Measurements from ENCODE around the gene RNF227.

The RNF227 gene

DNA sequence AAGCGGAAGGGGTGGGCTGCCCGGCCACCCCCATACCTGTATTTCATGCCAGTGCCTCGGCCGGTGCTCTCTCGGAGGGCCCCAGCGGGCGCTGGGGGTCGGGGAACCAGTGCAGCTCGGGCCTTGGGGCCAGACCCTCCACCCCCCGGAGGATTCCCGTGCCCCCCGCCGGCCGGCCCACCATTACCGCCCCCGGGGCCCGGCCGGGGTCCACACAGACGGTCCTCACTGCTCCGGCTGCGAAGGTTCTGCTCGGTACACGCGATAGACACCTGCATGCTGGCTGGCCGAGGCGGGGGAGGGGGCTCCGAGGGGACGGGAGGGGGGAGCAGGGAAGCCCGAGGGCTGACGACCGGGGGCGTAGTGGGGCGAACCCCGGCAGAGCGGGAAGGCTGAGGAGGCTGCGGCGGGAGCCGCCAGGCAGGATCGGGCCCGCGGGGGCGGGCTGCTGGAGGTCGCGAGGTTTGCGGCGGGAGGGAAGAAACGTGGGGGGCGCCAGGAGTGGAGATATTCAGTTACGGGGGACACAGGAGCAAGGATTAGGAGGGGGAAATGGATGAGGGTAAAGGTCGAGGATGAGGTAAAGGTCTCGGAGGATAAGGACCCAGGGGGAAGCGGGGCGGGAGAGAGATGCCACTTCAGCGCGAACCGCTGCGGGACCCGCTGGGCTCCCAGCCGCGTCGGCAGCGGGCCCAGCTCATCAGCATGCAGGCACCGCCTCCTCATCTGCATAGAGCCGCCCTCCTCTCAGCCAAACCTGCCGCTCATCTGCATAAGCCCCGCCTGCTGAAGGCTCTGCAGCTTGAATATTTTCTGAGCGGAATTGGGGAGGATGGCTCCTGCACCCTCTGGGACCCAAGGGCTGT, 13.3 kb upstream of the RNF227 start, which contains the start of gene KCNAB3:
Gene KCNAB3, minus strand, starts transcription at position 699 of the 866 bp plus-strand sequence. Its CDS starts 421 bp downstream, at position 278.
- no peak for FAIRE-seq

DNA sequence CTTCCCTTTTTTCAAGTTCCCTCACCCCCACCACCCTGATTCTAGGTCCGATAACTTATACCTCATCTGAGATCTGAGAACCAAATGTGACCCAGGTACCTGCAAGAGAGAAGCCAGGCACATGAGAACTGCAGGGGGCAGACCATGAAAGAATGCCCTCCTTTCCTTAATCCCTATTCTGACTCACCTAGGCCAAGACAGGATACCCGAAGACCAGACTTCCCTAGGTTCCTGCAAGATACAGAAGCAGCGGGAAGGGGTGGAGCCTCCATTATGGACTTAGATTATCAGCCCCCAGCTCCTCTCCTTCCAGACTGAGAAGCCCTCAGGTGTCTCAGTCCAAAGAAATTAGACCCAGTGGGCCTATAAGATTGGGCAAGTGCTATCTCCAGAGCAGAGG, 11.5 kb upstream of the RNF227 start:
- no peak for FAIRE-seq

DNA sequence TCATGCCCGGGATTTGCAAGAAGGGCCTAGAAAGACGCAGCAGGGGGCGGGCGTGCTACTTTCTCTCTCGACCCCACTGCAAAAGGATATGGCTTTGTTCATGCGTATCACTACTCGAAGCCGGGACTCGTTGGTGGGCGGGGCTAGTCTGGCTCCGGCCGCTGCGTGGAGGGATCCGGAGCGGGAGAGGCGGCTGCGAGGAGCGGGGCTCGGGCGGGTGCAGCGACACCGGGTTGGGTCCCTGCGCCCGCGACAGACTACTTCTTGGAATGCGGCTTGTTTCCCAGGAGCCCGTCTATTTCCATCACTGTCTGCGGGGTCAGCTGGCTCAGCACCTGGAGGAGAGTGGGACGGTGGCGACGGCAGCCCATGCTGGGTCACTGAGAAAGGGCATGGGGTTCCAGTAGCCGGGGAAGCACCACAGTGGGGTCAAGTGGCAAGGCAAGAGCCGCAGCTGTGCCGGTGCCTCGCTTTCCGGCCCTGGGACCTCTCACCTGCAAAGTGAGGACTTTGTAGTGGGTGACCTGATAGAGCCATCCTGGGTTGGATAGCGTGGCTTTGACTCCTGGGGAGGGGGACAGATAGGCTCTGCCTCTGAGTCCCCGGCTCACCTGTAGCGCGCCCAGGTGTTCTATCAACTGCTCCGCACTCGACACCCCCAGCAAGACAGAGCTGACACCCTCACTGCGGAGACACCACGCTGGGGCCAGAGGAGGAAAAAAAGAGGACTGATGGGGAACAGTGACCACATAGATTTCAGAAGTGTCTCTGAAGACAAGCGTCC, 6.9 kb upstream of the RNF227 start:
- no peak for FAIRE-seq

DNA sequence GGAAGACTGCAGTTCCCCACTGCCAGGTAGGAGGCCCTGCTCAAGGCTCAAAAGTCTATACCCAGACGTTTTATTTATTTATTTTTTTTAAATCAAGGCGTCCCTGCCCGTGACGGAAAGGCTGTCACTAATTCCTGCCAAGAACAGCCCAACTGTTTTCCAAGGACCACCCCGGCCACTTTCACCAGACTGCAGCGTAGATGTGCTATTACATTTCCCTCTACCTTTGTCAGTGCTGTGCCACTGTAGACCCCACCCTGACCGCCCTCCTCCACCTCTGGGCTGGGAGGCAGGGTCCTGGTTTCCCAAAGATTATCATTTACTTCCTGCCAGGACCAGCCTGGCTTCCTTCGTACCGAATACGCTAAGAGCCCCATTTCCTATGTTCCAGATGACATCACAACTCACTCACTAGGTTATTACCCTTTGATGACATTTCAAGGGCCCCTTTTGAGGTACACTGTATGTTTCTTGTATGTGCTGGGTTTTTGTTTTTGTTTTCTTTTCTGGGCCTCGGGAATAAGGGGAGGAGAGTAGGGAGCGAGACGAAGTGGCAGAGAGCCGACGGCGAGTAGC, 6.3 kb upstream of the RNF227 start:
- no peak for FAIRE-seq

DNA sequence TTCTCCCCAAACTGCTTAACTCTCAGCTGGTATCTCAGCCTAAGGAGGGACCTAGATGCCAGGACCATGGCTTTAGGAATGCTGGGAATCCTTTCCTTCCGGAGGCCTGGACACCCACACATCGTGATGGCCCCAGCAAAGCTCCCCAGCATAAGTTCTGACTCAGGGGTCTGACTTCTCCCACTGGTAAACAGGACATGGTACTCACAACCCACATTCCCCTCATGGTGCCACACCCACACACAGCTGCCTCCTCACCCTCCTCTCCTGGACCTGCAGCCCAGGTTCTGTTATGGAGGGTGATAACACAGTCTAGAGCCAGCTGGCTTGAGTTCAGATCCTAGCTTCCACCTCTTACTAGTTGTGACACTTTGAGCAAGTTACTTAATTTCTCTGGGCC, 719 bp upstream of the RNF227 start:
- no peak for FAIRE-seq

DNA sequence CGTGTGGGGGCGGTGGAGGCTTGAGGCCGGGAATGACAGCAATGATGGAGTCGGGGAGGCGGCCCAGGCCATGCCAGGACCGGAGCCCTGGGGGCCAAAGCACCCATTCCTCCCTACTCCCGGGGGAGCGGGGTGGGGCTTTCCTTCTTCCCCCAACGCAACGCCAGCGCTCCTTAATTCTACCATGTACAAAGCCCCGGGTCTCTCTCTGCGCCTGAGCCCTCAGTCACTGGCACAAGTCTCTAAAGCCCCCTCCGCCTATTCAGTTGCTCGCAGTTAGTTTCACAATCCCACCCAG, 245 bp upstream of the RNF227 start:
- no peak for FAIRE-seq

DNA sequence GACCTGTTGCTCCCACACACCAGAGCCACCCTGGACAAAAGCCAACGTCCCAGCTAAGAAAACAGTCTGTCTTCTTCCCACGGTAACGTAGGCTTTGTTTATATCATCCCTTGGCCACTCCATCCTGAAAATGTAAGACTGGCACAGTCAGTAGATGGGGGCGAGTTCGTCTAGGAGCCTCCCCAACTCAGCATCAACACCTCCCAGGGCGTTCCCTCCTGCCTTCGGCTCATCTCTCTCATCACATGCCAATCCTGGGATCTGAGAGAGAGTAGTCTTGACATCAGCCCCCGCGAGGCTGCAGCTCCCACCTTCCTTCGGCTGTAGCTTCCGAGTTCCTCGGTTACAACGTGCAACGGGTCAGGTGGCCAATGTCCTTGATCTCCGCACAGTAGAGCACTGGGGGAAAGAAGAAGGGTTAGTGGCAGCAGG, 894 bp downstream of the RNF227 start:
- FAIRE-seq: no peak

DNA sequence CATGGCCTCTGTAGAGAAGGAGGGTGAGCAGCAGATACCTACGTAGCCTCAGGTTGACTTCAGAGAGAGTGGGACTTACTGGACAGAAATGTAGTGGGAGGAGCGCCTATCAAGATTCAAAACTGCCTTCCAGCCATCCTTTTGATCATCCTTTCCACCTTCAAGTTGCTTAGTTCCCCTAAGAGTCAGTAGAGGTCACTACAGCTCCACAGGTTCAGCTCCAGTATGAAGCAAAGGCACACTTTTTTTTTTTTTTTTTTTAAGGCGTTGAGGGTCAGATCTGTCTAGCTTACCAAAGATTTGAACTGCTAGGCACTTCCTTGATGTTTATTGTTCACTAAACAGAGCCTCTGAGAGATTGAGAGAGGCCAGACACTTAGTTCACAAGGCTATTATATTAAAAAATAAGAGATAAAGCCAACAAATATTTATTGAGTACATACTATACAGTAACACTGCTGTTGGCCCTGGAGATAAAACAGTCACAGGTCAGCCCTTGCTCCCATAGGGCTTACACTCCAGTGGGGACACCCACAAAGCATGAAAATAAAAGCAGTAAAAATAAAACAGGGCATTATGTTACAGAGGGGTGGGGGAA, 3.1 kb downstream of the RNF227 start:
- peak; percentile 97 for FAIRE-seq

DNA sequence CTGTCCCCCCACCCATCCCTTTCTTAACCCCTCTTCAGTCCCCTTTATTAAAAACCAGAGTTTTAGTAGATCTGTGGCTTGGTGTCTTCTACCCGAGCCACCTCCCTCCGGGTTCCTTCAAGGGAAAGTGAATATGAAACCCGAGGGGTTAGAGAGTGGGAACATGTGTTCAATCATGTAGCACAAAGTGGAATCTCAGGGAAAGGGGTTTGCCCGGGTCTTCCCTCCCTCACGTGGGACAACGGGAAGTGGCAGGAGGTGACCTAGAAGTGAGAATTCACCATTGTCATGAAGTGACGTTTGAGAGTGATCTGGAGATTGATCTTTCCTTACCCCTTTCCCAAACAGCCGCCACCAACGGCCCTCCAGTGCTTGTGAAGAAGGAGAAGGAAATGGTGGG, 5.0 kb downstream of the RNF227 start:
- no peak for FAIRE-seq

DNA sequence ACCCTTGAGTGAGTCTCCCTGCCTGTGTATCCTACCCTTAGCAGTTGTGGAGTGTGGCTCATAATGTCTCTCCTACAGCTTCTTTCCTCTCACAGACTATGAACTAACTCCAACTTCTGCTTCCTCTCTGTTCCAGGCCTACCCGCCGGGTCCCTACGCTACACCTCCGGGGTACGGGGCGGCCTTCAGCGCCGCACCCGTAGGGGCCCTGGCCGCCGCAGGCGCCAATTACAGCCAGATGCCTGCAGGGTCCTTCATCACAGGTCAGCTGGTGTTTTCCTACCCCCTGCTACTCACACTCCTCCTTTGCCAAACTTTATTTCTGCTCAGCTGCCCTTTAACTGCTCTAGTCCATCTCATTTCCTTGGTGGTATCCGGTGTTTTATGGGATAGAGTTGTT, 5.4 kb downstream of the RNF227 start:
- no peak for FAIRE-seq

DNA sequence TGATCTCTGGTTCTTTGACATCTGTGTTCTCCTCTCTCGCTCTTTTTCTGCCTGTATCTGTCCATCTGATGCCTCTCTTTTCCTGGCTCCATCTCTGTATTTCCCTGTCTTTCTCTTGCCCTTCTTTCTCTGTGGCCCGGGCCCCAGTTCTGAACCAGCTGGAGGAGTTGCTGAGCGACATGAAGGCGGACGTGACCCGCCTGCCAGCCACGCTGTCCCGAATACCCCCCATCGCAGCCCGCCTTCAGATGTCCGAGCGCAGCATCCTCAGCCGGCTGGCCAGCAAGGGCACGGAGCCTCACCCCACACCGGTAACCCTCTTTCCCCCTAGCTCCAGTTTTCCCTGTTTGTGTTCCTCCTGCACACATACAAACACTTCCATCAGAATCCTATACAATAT, 5.8 kb downstream of the RNF227 start:
- FAIRE-seq: no peak

DNA sequence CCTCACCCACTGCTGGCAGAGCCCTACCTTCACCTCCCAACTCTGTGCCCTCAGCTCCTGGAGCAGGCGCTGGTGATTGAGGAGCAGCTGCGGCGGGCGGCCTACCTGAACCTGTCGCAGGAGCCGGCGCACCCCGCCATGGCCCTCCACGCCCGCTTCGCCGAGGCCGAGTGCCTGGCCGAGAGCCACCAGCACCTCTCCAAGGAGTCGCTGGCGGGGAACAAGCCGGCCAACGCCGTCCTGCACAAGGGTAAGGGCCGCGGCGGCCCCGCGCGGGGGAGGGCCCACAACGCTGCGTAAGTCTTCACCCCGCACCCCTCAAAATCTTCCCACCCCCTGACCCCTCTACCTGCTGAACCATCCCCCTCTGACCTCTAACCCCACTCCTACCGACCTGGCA, 7.0 kb downstream of the RNF227 start:
- no peak for FAIRE-seq

DNA sequence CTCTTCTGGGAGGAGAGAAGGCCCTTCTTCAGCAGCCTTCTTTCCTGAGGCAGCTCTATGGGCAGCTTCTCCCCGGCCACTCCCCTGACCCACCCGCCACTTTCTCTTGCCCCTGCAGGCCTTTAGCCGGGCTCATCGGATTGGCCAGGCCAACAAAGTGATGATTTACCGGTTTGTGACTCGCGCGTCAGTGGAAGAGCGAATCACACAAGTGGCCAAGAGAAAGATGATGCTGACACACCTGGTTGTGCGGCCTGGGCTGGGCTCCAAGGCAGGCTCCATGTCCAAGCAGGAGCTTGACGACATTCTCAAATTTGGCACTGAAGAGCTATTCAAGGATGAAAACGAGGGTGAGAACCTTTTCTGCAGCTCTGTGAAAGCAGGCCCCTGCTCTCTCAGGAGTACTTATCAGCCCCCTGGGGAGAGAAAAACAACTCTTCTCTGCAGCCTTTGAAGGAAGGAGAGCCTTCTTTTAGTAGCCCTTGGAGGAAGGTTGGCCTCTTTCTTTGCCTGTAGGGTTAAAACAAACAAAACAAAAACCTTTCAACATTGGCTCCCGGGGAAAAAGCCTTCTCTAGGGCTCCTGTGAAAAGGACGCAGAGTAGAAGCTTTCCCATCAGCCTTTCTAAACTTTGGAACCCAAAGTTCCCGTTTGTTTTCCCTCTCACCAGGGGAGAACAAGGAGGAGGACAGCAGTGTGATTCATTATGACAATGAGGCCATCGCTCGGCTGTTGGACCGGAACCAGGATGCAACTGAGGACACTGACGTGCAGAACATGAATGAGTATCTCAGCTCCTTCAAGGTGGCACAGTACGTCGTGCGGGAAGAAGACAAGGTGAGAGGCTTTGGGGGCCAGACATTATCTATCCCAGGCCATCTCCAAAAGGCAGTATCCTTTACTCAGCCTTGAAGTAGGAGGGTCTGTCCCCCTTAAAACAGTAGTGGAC, 12.7 kb downstream of the RNF227 start:
- no peak for FAIRE-seq

DNA sequence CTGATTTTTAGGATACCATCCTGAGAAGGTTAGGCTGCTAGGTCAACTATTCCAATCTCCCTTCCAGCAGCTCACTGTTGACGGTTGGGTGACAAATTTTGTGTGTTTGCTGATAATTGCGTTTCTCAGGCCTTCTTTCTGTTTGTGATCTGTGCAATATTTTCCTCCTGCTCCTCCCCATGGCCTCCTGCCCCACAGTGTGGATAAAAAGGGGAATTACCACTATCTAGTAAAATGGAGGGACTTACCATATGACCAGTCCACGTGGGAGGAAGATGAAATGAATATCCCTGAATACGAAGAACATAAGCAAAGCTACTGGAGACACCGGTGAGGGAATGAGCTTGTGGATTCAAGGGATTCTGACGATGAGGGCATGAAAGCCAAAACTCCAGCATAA, 18.3 kb downstream of the RNF227 start:
- no peak for FAIRE-seq

DNA sequence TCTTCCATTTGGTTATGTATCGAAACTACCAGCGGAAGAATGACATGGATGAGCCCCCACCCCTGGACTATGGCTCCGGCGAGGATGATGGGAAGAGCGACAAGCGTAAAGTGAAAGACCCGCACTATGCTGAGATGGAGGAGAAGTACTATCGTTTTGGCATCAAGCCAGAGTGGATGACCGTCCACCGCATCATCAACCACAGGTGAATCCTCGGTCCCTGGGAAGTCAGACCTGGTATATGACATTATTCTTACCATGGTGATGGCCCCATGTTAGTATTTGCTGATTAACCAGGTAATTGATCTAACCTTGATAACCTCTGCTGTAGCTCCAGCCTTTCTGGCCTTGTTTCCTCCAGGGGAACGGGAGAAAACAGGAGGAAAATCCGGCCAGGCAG, 19.0 kb downstream of the RNF227 start:
- no peak for FAIRE-seq

DNA sequence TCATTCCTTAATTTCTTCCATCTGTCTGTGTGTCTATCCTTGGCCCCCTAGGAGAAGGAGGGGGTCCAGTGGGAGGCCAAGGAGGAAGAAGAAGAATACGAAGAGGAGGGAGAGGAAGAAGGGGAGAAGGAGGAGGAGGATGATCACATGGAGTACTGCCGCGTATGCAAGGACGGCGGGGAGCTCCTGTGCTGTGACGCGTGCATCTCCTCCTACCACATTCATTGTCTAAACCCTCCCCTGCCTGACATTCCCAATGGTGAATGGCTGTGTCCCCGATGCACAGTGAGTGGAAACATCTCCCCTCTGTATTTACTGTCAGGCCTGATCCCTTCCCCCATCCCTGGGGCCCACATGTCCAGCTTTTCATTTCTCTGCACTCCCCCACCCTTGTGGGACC, 21.2 kb downstream of the RNF227 start:
- FAIRE-seq: no peak

DNA sequence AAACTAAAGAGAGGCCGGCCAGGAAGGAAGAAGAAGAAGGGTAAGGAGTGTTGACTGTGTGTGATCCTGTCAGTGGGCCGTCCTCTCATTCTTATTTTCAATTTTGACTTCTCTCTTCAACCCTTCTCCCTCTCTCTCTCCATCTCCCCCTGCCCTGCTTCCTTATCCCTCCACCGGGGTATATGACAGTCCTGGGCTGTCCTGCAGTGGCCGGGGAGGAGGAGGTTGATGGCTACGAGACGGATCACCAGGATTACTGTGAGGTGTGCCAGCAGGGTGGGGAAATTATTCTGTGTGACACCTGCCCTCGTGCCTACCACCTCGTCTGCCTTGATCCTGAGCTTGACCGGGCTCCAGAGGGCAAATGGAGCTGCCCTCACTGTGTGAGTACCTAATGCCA, 21.9 kb downstream of the RNF227 start:
- FAIRE-seq: no peak

DNA sequence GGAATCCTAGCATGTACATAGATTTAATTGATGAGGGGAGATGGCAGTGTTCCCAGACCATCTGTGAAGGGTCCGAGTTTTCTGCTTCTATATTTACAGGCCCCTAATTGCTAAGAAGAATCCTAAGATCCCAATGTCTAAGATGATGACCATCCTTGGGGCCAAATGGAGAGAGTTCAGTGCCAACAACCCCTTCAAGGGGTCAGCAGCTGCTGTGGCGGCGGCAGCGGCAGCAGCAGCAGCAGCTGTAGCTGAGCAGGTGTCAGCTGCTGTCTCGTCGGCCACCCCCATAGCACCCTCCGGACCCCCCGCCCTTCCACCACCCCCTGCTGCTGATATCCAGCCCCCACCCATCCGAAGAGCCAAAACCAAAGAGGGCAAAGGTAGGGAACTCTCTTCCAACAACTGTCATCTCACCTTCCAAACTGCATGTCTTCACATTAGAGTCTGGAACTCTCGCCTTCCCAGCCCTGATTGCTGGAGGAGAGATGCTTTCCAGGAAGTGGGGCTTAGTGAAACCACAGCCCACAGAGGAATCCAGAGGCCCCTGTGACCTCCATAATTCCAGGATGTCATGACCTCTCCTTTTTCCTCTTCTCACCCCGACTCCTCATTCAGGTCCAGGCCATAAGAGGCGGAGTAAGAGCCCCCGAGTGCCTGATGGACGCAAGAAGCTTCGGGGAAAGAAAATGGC, 22.8 kb downstream of the RNF227 start:
- FAIRE-seq: no peak

DNA sequence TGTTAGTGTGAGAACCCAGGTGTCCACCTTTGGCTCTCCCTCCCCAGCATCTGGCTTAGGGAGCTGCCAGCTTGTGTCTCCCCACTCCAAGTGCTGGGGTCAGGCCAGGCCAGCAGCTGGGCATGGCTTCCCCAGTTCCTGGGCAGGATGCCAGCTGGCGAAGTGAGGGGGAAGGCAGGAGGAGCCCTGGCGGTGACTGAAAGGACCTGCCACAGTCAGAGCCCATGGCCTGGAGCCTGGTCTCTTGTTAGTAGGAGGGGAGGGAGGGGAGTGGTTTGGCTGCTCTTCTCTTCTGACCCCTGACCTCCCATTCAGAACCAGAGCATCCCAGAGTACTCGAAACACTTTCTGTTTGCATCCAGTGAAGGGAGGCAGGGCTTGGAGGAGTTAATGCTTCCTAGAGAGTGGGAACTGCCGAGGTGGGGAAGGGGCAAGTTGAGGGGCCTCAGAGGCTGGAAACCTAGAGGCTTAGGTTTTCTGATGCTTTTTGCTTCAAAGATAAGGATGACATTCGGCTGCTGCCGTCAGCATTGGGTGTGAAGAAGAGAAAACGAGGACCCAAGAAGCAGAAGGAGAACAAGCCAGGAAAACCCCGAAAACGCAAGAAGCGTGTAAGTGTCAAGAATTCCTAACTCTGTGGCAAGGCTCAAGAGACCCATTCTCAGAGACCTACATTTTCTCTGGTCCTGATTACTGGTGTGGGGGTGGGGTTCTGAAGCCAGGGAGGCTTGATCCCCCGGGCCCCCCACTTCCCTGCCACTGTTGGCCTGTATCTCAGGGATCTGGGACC, 26.7 kb downstream of the RNF227 start:
- no peak for FAIRE-seq

DNA sequence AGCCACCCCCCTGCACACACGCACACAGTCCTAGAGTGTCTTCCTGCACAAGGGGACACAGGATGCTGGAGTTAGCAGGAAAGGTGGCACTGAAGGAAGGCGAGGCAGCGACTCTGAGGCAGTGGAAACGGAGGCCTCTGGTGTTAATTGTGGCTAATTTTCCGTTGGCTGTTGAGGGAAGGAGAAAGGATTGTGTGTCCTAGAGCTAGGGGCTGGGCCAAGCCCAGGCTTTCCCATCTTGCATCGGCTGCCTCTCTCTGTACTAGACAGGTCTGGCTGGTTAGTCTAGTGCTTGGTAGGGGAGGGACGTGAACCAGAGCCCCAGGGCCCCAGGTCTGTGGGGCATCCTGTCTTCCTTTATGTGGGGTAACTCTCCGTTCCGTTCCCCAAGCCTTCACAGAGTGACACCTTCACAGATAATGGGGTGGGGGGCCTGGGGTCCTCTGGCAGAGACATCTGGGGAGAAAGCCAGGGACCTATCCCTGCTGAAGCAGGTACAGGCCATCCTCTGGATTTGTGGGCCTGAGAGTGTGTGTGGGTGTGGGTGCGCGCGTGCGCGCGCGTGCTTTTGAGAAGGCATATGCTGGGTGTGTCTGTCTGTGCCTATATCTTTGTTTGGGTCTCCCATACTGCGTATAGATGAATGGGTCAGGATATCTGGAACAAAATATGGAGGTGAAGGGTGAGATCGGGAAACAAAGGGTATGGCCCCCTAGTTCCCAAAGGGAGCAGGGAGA, 27.7 kb downstream of the RNF227 start, which contains the start of gene CHD3:
Gene CHD3, plus strand, starts transcription at position 606 of the 737 bp plus-strand sequence. CDS start 212 bp downstream, outside the sequence.
- FAIRE-seq: no peak
